Amygdala (tissue), 56 donors: ENCODE data around the gene TCF19.
"Not testable (repeated sequence)": the region's sequence is repeated elsewhere in the genome, so short reads cannot be mapped to it uniquely, and the experiment has no call there.

Source experiments
- DNase-seq, 56 donors: peaks; one replicate each; lab custom pipeline; 2025; lab: John Stamatoyannopoulos, UW

The TCF19 gene

DNA sequence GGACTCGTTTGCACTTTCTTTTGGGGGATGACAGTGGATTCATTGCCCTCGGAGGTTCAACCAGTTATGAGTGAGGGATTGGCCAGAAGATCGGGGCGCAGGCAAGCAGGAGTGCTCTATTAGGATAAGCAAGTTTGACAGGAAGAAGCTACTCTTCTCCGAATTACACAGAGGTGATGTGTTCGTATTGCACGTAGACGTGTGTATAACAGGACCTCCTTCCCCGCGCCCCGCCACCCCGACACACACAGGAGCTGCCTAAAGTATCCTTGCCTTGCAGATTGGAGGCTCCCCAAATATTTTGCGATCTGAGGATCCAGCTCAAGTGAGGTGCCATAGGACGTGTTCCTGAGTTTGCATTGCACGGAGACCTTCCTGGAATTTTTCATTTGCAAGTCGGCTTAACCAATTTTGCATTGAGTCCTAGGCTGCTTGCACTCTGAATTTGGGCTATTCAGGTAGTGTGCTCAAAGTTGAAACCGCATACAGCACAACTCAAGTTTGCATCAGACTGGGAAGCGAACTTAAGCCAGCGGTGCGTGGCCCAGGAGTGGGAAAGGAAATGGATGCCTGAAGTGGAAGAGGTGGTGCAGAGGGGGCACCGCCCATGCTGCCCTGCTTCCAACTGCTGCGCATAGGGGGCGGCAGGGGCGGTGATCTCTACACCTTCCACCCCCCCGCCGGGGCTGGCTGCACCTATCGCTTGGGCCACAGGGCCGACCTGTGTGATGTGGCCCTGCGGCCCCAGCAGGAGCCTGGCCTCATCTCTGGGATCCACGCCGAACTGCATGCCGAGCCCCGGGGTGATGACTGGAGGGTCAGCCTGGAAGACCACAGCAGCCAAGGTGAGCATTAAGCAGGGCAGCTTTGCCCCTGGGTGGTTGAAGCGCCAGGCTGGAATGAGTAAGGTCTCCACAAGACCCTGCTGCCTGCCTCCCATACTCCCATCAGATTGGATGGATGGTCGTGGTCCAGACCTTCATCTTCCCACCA, 770 bp downstream of the TCF19 start:
- DNase-seq = no peak

DNA sequence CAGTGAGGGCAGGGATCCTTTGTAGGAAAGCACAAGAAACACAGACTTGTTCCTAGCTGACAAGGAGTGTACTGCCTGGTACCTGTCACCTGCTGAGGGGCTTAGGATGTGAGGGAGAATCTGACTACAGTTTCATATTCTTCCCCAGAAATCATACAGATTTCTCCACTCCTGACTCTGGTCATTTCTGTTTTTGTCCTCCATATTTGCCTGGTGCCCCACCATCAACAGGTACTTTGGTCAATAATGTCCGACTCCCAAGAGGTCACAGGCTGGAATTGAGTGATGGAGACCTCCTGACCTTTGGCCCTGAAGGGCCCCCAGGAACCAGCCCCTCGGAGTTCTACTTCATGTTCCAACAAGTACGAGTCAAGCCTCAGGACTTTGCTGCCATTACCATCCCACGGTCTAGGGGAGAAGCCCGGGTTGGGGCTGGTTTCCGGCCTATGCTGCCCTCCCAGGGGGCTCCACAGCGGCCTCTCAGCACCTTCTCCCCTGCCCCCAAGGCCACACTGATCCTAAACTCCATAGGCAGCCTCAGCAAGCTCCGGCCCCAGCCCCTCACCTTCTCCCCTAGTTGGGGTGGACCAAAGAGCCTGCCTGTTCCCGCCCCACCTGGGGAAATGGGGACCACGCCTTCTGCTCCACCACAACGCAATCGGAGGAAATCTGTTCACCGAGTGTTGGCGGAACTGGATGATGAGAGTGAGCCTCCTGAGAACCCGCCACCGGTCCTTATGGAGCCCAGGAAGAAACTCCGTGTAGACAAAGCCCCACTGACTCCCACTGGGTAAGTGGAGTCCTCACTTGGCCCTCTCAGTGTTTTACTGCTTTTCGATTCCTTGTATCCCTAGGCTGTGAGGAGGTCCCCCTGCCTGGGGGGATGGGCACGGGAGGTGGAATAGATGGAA, 3.1 kb downstream of the TCF19 start:
- no peak for DNase-seq

DNA sequence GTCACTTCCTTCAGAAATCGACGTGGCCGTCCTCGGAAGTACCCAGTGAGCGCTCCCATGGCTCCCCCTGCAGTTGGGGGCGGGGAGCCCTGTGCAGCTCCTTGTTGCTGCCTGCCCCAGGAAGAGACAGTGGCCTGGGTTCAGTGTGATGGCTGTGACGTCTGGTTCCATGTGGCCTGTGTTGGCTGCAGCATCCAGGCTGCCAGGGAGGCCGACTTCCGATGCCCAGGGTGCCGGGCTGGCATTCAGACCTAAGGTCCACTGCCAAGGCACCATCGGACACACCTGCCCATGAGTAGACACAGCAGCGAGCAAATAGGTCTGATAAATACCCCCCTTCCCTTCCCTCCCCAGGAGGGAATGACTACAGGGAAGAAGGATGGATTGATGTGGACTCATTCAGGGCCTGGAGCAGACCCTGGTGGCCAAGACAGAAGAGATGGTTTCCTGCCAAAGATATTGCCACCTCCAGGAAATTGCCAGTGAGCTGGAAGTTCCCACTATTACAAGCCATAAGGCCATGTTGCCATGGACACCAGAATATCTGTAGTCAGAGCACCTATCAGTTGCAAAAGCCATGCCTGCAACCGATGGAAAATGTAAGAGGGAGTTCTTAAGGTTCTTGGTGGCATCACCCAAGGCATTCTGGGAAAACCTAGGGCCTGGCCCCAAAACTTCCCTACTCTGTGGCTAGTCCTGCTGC, 4.2 kb downstream of the TCF19 start:
- DNase-seq = no peak

DNA sequence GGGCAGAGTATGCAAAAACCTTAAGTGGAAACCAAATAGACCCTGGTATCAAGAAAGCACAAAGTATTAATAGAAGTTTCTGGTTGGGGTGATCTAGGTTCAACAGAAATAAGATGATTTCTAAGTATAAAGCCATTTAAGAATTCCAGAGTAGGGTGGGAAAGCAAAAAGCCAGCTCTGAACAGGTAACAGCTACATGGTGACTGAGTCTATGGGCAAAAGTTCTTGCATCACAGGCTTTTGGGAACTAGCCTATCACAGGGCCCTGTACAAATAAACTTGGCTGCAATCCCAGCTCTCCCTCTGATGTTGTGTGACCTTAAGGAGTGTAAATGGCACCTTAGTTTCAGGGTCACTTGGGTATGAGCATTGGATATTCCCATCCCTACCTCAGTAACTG, 5.5 kb downstream of the TCF19 start:
- DNase-seq = no peak

DNA sequence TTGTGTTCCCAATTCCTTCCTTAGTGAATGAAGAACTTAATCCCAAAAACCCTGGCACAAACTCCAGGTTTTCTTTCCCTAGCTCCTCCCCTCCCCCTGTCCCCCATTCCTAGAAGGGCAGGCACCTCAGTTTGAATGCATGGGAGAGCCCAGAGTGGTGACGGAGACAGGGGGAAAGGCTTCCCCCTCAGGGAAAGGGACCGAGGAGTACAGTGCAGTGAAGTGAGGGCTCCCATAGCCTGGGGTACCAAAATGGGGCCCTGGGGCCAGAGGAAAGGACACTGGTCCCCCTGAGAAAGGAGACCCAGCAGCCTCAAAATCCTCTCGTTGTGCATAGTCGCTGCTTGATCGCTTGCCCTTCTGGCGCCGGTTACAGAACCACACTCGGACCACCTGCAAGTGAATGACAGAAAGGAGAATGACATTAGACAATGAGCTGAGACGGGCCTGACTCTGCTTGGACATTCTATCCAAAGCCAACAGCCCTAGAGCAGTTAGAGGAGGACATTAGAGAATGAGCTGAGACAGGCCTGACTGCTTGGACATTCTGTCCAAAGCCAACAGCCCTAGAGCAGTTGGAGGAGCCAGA, 6.2 kb downstream of the TCF19 start:
- not testable (repeated sequence) for DNase-seq

DNA sequence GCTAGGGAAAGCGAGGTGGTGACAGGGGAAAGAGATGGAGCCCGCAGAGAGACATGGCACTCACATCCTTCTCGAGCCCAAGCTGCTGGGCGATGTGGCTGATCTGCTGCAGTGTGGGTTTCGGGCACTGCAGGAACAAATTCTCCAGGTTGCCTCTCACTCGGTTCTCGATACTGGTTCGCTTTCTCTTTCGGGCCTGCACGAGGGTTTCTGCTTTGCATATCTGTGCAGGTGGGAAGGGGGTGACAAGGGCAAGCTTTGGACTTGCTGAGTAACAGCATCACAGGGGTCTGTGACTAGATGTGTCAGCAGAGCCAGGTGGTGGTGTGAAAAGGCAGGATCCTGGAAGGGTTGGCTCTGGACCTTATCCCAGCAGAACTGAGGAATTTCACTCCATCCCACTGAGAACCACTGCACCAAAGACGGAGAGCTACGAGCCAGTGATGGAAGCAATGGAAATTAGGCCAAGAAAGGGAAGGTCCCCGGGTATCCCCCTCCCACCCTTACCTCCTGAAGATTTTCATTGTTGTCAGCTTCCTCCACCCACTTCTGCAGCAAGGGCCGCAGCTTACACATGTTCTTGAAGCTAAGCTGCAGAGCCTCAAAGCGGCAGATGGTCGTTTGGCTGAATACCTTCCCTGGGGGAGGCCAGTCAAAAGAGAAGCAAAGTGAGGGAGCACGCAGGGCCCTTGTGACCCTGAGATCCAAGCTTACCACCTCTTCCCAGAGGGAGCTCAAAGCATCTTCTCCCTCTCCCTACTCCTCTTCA, 6.9 kb downstream of the TCF19 start:
- not testable (repeated sequence) for DNase-seq

DNA sequence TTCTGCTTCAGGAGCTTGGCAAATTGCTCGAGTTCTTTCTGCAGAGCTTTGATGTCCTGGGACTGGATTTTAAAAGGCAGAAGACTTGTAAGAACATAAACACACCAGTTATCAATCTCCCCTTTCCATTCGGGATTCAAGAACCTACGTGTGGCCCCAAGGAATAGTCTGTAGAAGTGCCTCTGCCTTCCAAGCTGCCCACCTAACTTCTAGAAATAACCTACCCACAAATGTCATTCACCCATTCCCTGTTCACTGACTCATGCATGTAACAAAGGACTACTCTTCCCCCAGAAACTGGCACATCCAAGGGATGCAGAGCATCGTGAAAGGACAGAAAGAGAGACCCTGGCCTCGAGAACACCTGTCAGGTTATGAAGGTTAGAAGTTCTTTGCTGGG, 7.6 kb downstream of the TCF19 start:
- no peak for DNase-seq

DNA sequence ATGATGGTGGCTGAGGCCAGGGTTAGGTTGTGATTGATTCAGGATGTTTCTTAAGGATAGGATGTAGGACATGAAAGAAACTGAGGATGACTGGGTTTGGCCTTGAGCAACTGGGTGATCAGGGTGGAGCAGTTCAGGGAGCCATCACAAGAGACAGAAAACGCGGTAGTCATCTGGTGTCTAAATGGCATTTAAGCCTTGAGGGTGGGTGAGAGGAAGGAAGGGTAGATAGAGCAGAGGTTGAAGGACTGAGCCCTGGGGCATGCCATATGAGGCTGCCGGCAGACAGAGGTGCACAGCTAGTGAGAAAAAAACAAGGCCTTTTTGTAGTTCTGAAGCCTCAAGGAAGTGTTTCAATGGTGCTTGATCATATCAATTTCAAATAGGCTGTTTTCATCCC, 10.2 kb downstream of the TCF19 start:
- no peak for DNase-seq

DNA sequence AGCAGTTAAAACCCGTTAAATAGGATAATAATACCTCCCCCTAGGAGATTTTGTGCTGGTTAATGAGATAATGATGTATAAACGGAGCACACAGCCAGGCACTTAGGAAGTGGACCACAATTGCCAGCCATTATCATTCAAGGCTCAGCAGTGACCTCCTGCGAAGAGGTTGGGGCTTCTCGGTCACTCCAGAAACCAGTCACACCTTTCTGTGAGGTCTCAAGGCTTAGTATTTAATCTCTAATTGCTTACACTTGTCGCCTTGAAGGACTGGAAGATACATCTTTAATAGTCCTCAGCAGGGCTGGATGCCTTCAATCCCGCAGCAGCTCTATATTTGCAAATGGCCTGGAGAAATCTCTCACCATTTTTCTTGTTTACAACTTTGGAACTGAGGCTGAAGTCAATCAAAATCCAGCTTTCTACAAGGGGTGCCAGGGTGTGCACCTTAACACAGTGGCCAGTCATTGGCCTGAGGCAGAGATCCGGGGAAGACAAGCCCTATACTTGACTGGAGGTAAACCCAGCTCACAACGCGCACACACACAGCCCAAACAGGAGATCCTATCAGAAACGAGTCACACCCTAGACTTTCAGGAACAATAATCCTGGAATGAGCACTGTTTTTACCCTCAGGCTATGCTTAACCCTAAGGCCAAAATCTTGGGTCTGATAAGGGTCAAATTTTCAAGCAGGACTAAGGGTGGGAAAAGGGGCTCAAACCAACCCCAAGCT, 10.9 kb downstream of the TCF19 start:
- DNase-seq = no peak

DNA sequence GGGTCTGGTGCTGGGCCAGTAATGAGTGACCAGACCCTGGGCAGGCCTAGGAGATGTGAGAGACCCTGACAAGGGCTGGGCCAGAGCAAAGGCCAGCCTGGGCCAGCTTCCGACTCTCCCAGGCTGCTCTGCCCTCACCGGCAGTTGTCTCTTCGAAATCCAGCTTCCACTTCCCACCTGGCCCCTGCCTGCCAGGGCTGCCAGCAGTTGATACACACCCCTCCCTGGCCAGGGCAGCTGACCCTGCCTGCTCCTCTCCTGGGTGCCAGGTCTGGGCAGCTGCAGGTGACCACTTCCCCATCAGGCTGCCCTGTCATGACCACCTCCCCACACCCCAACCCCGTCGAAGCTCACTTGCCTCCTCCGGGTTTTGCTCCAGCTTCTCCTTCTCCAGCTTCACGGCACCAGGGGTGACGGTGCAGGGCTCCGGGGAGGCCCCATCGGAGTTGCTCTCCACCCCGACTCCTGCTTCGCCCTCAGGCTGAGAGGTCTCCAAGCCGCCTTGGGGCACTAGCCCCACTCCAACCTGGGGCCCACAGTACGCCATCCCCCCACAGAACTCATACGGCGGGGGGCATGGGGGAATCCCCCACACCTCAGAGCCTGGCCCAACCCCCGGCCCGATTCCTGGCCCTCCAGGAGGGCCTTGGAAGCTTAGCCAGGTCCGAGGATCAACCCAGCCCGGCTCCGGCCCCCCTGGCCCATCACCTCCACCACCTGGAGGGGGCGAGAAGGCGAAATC, 11.6 kb downstream of the TCF19 start:
- not testable (repeated sequence) for DNase-seq

DNA sequence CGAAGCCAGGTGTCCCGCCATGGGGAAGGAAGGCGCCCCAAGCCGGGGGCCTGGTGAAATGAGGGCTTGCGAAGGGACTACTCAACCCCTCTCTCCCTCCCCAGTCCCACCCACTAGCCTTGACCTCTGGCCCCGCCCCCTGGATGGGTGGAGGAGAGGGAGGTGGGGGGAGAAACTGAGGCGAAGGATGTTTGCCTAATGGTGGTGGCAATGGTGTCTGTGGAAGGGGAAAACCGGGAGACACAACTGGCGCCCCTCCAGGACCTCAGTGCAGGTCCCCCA, 12.2 kb downstream of the TCF19 start, which contains the start of gene POU5F1:
POU5F1 (minus strand) TSS at position 83 of the 282 bp plus-strand sequence; CDS start at position 21, 62 bp downstream.
- DNase-seq = no peak

DNA sequence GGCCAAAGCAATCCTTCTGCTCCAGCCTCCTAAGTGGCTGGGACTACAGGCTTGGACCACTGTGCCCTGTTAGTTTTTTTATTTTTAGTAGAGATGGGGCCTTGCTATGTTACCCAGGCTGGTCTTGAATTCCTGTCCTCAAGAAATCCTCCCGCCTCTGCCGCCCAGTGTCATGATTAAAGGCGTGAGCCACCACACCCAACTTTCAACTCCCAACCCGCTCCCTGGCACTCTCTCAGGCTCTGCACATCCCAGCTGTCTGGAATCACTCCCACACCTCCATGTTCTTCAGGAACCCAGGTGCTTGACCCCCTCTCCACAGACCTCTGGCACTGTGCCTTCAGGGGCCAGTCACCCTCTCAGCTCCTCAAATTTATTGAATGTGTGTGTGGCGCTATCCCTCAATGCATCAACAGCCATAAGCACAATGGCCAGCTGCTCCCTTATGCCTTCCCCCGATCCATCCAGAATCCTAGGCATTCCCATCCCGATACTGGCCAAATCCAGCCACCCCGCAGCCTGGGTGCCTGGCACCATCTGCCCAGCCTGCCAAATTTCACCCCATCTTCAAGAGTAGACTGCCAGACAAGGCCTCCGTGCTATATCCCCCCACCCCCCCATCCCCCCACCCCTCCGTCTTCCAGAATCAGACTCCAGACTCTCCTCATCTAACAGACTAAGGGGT, 12.7 kb downstream of the TCF19 start:
- no peak for DNase-seq

DNA sequence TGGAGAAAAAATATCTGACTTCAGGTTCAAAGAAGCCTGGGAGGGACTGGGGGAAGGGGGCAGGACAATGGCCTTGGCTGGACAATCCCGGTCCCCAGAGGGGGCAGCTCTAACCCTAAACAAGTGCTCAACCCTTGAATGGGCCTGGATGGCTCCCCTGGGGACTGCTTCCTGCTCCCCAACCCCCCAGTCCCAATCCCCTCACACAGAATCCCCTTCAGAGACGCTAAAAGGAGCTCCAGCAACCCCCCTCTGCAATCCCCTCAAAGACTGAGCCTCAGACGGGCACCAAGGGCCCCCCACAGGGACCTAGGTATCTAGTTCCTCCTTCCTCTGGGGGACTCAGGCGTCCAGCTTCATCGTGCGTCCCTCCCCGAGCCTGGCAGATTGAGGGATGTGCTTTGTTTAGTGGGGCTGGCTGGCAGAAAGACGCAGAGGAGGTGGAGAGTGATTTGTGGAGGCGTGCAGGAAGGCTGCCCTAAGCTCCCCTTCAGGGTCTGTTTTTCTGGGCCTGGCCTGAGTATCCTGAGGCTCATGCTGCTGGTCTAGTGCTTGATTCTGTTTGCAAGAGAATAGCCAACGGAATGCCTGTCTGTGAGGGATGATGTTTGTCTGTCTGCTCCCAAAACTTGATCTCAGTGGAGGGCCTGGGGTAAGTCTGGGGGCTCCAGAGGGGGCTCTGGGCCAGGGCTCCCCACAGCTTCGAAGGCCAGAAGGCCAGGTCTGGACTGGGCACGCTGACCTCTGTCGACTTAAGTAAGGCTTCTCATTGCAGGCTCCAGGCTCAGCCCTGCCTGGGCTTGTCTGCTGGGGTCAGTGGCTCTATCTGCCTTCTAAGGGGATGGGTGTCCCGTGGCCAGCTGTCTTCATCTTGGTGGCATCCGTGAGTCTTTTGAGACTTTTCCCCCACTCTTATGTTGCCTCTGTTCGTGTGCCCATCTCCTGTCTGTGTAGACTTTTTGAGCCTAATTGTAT, 13.8 kb downstream of the TCF19 start:
- DNase-seq = no peak

DNA sequence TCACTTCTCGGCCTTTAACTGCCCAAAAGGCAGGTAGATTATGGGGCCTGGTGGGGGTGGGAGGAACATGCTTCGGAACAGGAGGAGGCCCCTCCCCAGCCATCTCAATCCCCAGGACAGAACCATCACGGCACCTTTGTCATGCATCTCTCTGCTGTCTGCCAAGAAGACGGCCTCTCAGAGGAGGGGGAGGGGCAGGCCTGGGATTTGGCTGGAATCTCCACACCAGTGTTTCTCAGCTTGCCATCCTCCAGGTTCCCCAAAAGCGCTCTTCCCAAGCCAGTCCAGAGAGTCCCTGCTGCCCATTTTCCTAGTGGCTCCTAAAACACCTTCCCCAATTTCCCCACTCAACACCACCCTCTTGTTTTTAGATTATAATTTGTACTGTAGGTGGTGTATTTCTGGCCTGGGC, 14.6 kb downstream of the TCF19 start:
- DNase-seq = no peak

DNA sequence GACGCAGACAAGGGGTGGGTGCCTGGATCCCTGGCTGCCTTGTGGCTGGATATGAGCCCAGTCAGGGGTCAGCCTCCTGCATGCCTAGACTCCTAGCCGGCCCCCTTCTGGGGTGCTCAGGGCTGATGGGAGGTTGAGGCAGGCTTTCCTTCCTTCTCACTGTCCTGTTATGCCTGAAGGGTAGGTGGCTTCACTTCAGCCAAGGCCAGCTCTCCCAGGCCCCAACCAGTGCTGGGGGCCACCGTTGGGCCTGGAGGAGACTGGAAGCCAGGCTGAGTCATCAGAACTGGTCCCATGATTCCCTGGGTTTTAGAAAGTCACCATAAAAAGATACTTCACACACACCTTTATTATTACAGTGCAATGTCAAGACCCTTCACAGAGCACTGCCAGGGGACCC, 15.0 kb downstream of the TCF19 start:
- DNase-seq = no peak

DNA sequence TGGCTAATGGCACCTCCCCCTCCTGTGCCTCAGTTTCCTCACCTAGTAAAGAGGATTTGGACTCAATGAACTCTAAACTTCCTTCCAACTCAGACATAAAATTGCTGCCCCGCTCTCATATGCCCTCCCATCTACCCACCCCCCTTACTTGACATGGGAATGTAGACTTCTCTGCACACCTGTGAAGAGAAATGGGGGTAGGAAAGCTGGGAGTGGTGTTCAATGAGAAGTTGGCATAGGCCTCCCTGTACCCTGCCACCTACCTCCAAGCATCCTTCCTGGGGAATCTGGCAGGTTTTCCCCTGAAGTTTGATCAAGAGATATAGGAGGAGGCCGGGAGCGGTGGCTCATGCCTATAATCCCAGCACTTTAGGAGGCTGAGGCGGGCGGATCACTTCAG, 16.0 kb downstream of the TCF19 start:
- DNase-seq = no peak
